ENCODE results near the gene UNC119. TPM values are rescaled to one million over a fixed set of nuclear protein-coding genes. Genes with fewer than 3 reads are reported as not detected.

UNC119 gene
- total RNA-seq, 2 experiments from 2014 or later = 14.2 to 14.9 TPM

DNA sequence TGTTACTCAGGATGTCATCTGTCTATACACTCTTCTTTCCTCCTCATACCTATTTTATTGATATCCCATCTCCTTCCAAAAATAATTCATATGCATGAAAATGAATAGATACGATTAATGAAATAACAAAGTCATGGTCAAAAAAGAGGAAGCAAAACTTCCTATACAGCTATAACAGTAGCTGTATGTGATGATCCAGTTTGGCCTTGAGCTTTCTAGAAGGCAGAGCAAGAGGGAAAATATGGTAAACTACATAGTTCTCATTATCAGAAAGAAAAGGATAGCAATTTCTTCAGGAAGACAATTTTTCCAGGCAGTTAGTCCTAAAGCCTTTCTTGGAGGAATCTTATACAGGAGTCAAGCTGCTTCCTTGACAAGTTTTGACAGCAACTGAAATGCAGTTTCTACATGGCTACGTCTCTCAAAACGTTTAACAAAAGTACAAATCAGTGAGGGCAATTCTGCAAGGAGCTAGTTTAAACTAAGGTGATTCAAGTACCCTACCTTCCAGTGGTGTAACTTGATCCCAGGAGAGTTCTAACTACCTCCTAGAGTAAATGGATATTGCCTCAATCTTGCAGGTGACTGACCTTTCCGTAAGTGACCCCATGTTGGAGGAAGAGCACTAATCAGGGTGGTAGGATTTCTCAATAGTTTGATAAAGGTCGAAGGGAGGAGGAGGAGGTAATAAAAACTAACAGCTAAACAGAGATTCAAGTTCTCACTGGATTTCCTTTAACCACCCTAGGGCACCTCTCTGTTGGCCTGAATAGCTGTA, 45.4 kb upstream of the UNC119 start:
- peak; percentile 24 for DNase-seq (ENCODE audit: low spot score)
- CTCF ChIA-PET (ENCODE audit: unreplicated experiment) = interaction anchor here (0.7 to 1.0 kb wide), 2 partner anchors 21 to 50 kb away, joined by 3 read pairs; partner anchors contain the start of gene ALDOC
- POLR2A ChIA-PET = interaction anchor here (0.7 to 1.7 kb wide), 11 partner anchors 10 to 63 kb away, joined by 3 to 12 read pairs (median 3); partner anchors contain the start of genes ALDOC and PIGS
- no peaks in the 10 kb centered on the region for H3K9me2 ChIP-seq (ENCODE audit: insufficient read depth, low read length)
- H3K36me3 ChIP-seq (ENCODE audit: insufficient read depth, low read length) = peaks cover 53% of the 10 kb centered on the region
- peak overlapping the region; percentile 82 for H3K4me3 ChIP-seq (ENCODE audit: low read depth, low read length, poor library complexity, severe bottlenecking)
- H3K79me2 ChIP-seq (ENCODE audit: insufficient read depth, low read depth, low read length) = peaks cover 42% of the 10 kb centered on the region
- peak overlapping the region; percentile 93 for H3K4me2 ChIP-seq (ENCODE audit: low read length)
- peaks cover 23% of the 10 kb centered on the region for H3K4me1 ChIP-seq (ENCODE audit: insufficient read depth, low read length, poor library complexity, severe bottlenecking)
- intact Hi-C loops (cut with micrococcal nuclease; ENCODE audit: unreplicated experiment) = loop anchor here (2.0 kb wide), 1 partner anchor 27 kb away; the partner anchor contains the start of gene PIGS
- TF ChIP-seq, protein P1, sequence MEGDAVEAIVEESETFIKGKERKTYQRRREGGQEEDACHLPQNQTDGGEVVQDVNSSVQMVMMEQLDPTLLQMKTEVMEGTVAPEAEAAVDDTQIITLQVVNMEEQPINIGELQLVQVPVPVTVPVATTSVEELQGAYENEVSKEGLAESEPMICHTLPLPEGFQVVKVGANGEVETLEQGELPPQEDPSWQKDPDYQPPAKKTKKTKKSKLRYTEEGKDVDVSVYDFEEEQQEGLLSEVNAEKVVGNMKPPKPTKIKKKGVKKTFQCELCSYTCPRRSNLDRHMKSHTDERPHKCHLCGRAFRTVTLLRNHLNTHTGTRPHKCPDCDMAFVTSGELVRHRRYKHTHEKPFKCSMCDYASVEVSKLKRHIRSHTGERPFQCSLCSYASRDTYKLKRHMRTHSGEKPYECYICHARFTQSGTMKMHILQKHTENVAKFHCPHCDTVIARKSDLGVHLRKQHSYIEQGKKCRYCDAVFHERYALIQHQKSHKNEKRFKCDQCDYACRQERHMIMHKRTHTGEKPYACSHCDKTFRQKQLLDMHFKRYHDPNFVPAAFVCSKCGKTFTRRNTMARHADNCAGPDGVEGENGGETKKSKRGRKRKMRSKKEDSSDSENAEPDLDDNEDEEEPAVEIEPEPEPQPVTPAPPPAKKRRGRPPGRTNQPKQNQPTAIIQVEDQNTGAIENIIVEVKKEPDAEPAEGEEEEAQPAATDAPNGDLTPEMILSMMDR (conservative IDR thresholded peaks at IDR 0.05; ENCODE audit: low read length) = no peak
- TF ChIP-seq EZH2phosphoT487 (IDR thresholded peaks at IDR 0.05; ENCODE audit: borderline replicate concordance, low read depth, low read length) = no peak
- H2AFZ ChIP-seq (ENCODE audit: low read length) = peak overlapping the region; percentile 41; the same call in 1 of the 2 replicates
- 0 out of 2 replicates have a peak, but pooled peaks cover 4% of the 10 kb centered on the region for H4K20me1 ChIP-seq (ENCODE audit: insufficient read depth, low read length)
- H3K9me3 ChIP-seq (ENCODE audit: low read length) = no peaks in the 10 kb centered on the region
- peak overlapping the region; percentile 73 for H3K27ac ChIP-seq (ENCODE audit: low read depth, low read length, poor library complexity, severe bottlenecking)
- no TSS peak for BruUV-seq (replicated peaks)

- Histone ChIP-seq H3K9me2 (ENCODE audit: insufficient read depth, low read length) (no peaks in the 10 kb centered on the region), H3K27ac (ENCODE audit: low read depth, low read length, poor library complexity, severe bottlenecking) (no peak overlapping the region), H3K79me2 (ENCODE audit: insufficient read depth, low read depth, low read length) (peaks cover 33% of the 10 kb centered on the region), H3K4me1 (ENCODE audit: insufficient read depth, low read length, poor library complexity, severe bottlenecking) (peaks cover 2% of the 10 kb centered on the region), H3K4me2 (ENCODE audit: low read length) (no peak overlapping the region), H3K4me3 (ENCODE audit: low read depth, low read length, poor library complexity, severe bottlenecking) (no peak overlapping the region), H3K36me3 (ENCODE audit: insufficient read depth, low read length) (peaks cover 90% of the 10 kb centered on the region), H4K20me1 (ENCODE audit: insufficient read depth, low read length) (0 out of 2 replicates have a peak, but pooled peaks cover 4% of the 10 kb centered on the region), H2AFZ (ENCODE audit: low read length) (no peak overlapping the region), H3K9me3 (ENCODE audit: low read length) (no peaks in the 10 kb centered on the region)
- CTCF ChIA-PET (ENCODE audit: unreplicated experiment) = no interaction called here
- TF ChIP-seq, protein P1 (conservative IDR thresholded peaks at IDR 0.05; ENCODE audit: low read length) = no peak
- TF ChIP-seq EZH2phosphoT487 (IDR thresholded peaks at IDR 0.05; ENCODE audit: borderline replicate concordance, low read depth, low read length) = no peak
- POLR2A ChIA-PET = interaction anchor here (0.9 to 1.0 kb wide), 2 partner anchors 20 to 26 kb away, joined by 3 to 7 read pairs; no protein-coding TSS in a partner anchor
- intact Hi-C loops (cut with micrococcal nuclease; ENCODE audit: unreplicated experiment) = no loop called here
- no peak for DNase-seq (ENCODE audit: low spot score)
- BruUV-seq (replicated peaks) = TSS peak; percentile 42
Measured at GRCh38 chr17:28592260-28592659, 39.8 kb upstream of the UNC119 start.

- Histone ChIP-seq H2AFZ (ENCODE audit: low read length) (no peak overlapping the region), H3K9me3 (ENCODE audit: low read length) (no peaks in the 10 kb centered on the region), H4K20me1 (ENCODE audit: insufficient read depth, low read length) (no peaks in the 10 kb centered on the region), H3K4me2 (ENCODE audit: low read length) (no peak overlapping the region), H3K27ac (ENCODE audit: low read depth, low read length, poor library complexity, severe bottlenecking) (no peak overlapping the region), H3K79me2 (ENCODE audit: insufficient read depth, low read depth, low read length) (no peaks in the 10 kb centered on the region), H3K36me3 (ENCODE audit: insufficient read depth, low read length) (peaks cover 93% of the 10 kb centered on the region), H3K4me3 (ENCODE audit: low read depth, low read length, poor library complexity, severe bottlenecking) (no peak overlapping the region), H3K4me1 (ENCODE audit: insufficient read depth, low read length, poor library complexity, severe bottlenecking) (no peaks in the 10 kb centered on the region), H3K9me2 (ENCODE audit: insufficient read depth, low read length) (no peaks in the 10 kb centered on the region)
- ChIA-PET POLR2A (no interaction called here), CTCF (ENCODE audit: unreplicated experiment) (interaction anchor here (0.6 kb wide), 1 partner anchor 18 kb away, joined by 3 read pairs; no protein-coding TSS in a partner anchor)
- TF ChIP-seq, protein P1 (conservative IDR thresholded peaks at IDR 0.05; ENCODE audit: low read length) = no peak
- TF ChIP-seq EZH2phosphoT487 (IDR thresholded peaks at IDR 0.05; ENCODE audit: borderline replicate concordance, low read depth, low read length) = no peak
- no TSS peak for BruUV-seq (replicated peaks)
- no peak for DNase-seq (ENCODE audit: low spot score)
- intact Hi-C loops (cut with micrococcal nuclease; ENCODE audit: unreplicated experiment) = no loop called here
Measured at GRCh38 chr17:28585851-28586250, 33.4 kb upstream of the UNC119 start.

All from OCI-LY7 (cell line).